AG10803 (cell line): Measurements from ENCODE around the gene AMDHD2.

ENCODE experiments used
- DNase-seq: peaks from one replicate; pipeline ENCODE4 v3.0.0; 2010; ENCODE audit warnings: low read depth
- H3K4me3 ChIP-seq: 2 replicates; pipeline ENCODE4 v1.5.1; 2011; ENCODE audit warnings: mild to moderate bottlenecking, low read length, control low read depth
- CTCF ChIP-seq: conservative IDR thresholded peaks from 2 replicates; pipeline ENCODE4 v1.5.1; 2011; ENCODE audit warnings: mild to moderate bottlenecking, low read length, control low read depth, inconsistent platforms

The AMDHD2 gene

GRCh38 chr16:2473446-2473926, 46.7 kb upstream of the AMDHD2 start:
- DNase-seq = no peak
- no peak for TF ChIP-seq CTCF
- peak overlapping the region; percentile 36 for H3K4me3 ChIP-seq

- DNase-seq = peak; percentile 40
- peak overlapping the region; percentile 77 for H3K4me3 ChIP-seq
- TF ChIP-seq CTCF = 0 out of 2 replicates have a peak, but pooled peaks have one; percentile 10
Observed at GRCh38 chr16:2473999-2474876, 45.9 kb upstream of the AMDHD2 start.

GRCh38 chr16:2474877-2475412, 45.2 kb upstream of the AMDHD2 start, which contains the start of gene TBC1D24:
Gene TBC1D24 (plus strand): TSS chr16:2475127. CDS start chr16:2496149, 21,022 bp downstream.
- no peak for TF ChIP-seq CTCF
- DNase-seq = peak; percentile 73
- peak within 1 kb of the TSS; percentile 77 for H3K4me3 ChIP-seq

- no peak for DNase-seq
- TF ChIP-seq CTCF = no peak
- peak overlapping the region; percentile 61 for H3K4me3 ChIP-seq
Observed at GRCh38 chr16:2475413-2476344, 44.5 kb upstream of the AMDHD2 start.

GRCh38 chr16:2476345-2476720, 43.8 kb upstream of the AMDHD2 start:
- no peak for DNase-seq
- TF ChIP-seq CTCF = no peak
- peak overlapping the region; percentile 61; the same call in 1 of the 2 replicates for H3K4me3 ChIP-seq

GRCh38 chr16:2476741-2477140, 43.4 kb upstream of the AMDHD2 start:
- H3K4me3 ChIP-seq = no peak overlapping the region
- no peak for DNase-seq
- no peak for TF ChIP-seq CTCF
